ENCODE results near the gene PRKG2. TPM values are rescaled to one million over a fixed set of nuclear protein-coding genes. Genes with fewer than 3 reads are reported as not detected.

Gene PRKG2
- polyA plus RNA-seq, 3 donors: 1.7 to 2.5 (median 1.9) TPM

- DNase-seq (ENCODE audit: extremely low read depth in 1 of 11, low read depth in 9 of 11, low spot score in 4 of 11): no peak
These were observed 154.3 kb downstream of the PRKG2 start for GRCh38 chr4:81060587-81061343.

- DNase-seq (ENCODE audit: extremely low read depth in 1 of 11, low read depth in 9 of 11, low spot score in 4 of 11): no peak
These were observed 156.4 kb downstream of the PRKG2 start for GRCh38 chr4:81058621-81059020.

GRCh38 chr4:81052119-81053068 lies 162.6 kb downstream of the PRKG2 start:
- peak in 9 of 11 donors; percentile 41 to 78 (median 57) for DNase-seq (ENCODE audit: extremely low read depth in 1 of 11, low read depth in 9 of 11, low spot score in 4 of 11)

DNA sequence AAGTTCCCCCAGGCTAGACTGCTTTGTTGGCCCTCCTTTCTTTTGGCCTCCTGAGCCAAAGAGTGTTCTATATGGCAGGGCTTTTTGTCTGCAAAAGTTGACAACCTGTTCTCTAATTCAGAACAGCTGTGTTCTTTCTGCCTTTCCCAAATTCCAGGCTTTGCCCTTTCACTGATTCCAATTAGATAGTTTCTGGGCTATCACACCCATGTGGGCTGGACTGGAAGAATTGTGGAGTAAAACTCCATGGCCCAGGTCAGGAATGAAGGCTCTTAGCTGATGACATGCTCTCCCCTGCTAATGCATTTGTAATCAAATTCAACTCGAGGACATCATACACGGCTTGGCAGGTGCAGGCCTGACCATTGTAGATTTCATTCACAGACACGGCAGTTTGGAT lies 165.1 kb downstream of the PRKG2 start:
- DNase-seq (ENCODE audit: extremely low read depth in 1 of 11, low read depth in 9 of 11, low spot score in 4 of 11): no peak

- no peak for DNase-seq (ENCODE audit: extremely low read depth in 1 of 11, low read depth in 9 of 11, low spot score in 4 of 11)
These were observed 165.7 kb downstream of the PRKG2 start for GRCh38 chr4:81049330-81049729.

GRCh38 chr4:81042578-81043365 lies 172.2 kb downstream of the PRKG2 start:
- DNase-seq (ENCODE audit: extremely low read depth in 1 of 11, low read depth in 9 of 11, low spot score in 4 of 11): no peak

DNA sequence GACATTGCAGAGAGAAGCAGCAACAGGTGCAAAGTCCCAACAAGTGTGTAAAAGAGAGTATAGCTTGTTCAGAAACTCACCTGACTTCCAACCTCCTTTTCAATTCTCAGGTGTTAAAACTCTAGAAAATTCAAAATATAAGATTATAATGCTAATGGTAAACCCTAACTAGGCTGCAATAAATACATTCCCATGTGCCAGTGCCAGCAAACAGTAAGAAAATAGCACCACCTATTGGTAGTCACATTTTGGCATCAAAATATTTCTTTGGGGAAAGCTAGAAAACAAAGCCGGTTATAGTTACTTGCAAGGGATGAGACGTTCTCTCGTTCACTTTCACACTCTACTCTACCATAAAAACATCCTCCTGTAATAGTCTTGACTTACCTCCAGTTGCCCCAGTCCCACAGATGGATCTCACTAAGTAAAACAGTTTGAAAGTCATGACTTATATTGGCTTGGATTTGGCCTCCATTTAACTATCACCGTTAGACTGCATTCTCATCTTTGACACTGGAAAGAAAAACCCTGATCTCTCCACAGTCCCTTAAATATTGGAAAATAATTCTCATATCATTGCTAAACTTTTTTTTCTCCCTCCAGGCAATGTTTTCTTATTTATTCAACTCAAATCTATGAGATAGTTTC lies 174.9 kb downstream of the PRKG2 start:
- peak in 7 of 11 donors; percentile 26 to 58 (median 43) for DNase-seq (ENCODE audit: extremely low read depth in 1 of 11, low read depth in 9 of 11, low spot score in 4 of 11)

DNA sequence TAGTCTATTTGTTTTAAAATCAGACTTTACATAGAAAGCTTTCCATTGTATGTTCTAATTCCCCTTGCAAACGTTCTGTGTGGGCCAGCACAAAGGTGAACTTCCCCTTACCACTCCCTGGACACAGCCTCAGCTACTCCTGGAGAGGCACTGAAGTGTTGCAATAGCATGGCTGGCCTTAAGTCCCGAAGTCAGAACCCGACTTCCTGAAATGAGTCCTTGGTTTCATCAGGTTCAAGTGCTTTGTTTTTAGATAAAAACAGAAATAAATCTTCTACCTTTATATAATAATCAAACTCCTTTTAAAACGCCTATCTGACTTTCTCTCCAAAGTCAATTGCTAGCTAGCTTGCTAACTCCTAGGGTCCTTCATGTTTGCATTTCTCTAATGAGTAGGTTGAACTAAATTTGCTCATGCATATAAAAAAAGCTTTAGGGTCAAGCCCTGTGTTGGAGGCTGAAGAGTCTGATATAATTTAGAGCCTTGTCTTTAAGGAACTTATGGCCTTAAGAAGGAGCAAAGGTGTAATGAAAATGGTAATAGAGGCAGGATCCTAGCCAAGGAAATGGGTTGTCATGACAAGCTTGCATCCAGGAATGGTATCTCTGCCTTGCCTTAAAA lies 175.6 kb downstream of the PRKG2 start:
- no peak for DNase-seq (ENCODE audit: extremely low read depth in 1 of 11, low read depth in 9 of 11, low spot score in 4 of 11)

GRCh38 chr4:81038636-81039350 lies 176.2 kb downstream of the PRKG2 start:
- DNase-seq (ENCODE audit: extremely low read depth in 1 of 11, low read depth in 9 of 11, low spot score in 4 of 11): no peak

Other genes with a start within 250 kb of the PRKG2 start
- gene BMP3, start 184.5 kb downstream of the PRKG2 start, polyA plus RNA-seq (ENCODE audit: insufficient read length in 3 of 3): 10 to 100 TPM; 12.1 to 15.9 (median 14.6) TPM